Measurements from ENCODE around the gene ZCCHC24. TPM values are rescaled to one million over a fixed set of nuclear protein-coding genes. Genes with fewer than 3 reads are reported as not detected.

The ZCCHC24 gene
- total RNA-seq, 2 experiments from 2014 or later: 0.98 to 2.2 TPM

DNA sequence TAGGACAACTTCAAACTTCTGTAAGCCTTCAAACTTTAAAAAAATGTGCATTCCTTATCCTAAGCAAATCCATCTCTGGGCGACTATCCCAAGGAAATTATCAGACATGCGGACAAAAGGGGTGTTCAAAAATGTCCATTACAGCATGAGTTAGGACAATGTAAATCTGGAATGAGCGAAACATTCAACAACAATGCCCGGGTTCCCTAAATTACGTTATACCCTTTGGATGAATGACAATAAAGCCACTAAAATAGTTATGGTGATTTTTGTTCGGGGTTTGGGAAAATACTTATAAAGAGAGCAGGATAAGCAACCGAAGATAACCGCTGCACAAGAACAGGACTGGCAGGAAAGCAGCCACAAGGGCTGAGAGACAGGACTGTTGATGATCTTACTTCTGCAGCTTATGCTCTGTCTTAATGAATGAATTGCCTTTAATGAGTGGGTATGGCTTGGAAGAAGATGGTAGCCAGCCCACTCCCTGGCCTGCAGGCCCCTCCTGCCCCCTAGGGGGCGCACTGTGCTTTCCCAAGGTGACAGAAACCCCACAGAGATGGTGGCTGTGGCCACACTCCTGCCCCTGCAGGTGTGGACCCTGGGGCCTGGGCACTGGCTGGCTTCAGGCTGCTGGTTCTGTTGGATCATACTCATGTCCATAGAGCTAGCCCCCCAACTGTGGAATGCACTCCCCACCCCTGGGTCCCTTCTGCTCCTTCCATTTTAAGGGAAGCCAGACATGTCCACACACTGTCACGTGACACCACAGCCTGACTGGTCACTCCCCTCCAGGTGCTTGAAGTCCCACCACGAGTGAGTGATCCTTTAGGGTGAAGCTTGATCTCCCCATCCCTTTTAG, 45.0 kb downstream of the ZCCHC24 start:
- no peaks in the 10 kb centered on the region for H3K9me3 ChIP-seq (ENCODE audit: low read length)
- H3K4me2 ChIP-seq (ENCODE audit: low read length): no peak overlapping the region
- no peaks in the 10 kb centered on the region for H3K4me1 ChIP-seq (ENCODE audit: insufficient read depth, low read length, poor library complexity, severe bottlenecking)
- no peaks in the 10 kb centered on the region for H3K79me2 ChIP-seq (ENCODE audit: insufficient read depth, low read depth, low read length)
- H4K20me1 ChIP-seq (ENCODE audit: insufficient read depth, low read length): no peaks in the 10 kb centered on the region
- intact Hi-C loops (cut with micrococcal nuclease; ENCODE audit: unreplicated experiment): loop anchor here (2.0 kb wide), 1 partner anchor 66 kb away; no protein-coding TSS in a partner anchor
- ChIA-PET CTCF (ENCODE audit: unreplicated experiment) (interaction anchor here (0.6 kb wide), 1 partner anchor 91 kb away, joined by 3 read pairs; no protein-coding TSS in a partner anchor), POLR2A (no interaction called here)
- H3K36me3 ChIP-seq (ENCODE audit: insufficient read depth, low read length): no peaks in the 10 kb centered on the region
- no peaks in the 10 kb centered on the region for H3K9me2 ChIP-seq (ENCODE audit: insufficient read depth, low read length)
- no peak overlapping the region for H3K27ac ChIP-seq (ENCODE audit: low read depth, low read length, poor library complexity, severe bottlenecking)
- H3K4me3 ChIP-seq (ENCODE audit: low read depth, low read length, poor library complexity, severe bottlenecking): no peak overlapping the region
- DNase-seq (ENCODE audit: low spot score): peak; percentile 51
- TF ChIP-seq, protein P1, sequence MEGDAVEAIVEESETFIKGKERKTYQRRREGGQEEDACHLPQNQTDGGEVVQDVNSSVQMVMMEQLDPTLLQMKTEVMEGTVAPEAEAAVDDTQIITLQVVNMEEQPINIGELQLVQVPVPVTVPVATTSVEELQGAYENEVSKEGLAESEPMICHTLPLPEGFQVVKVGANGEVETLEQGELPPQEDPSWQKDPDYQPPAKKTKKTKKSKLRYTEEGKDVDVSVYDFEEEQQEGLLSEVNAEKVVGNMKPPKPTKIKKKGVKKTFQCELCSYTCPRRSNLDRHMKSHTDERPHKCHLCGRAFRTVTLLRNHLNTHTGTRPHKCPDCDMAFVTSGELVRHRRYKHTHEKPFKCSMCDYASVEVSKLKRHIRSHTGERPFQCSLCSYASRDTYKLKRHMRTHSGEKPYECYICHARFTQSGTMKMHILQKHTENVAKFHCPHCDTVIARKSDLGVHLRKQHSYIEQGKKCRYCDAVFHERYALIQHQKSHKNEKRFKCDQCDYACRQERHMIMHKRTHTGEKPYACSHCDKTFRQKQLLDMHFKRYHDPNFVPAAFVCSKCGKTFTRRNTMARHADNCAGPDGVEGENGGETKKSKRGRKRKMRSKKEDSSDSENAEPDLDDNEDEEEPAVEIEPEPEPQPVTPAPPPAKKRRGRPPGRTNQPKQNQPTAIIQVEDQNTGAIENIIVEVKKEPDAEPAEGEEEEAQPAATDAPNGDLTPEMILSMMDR (conservative IDR thresholded peaks at IDR 0.05; ENCODE audit: low read length): peak; percentile 89
- no peak for TF ChIP-seq EZH2phosphoT487 (IDR thresholded peaks at IDR 0.05; ENCODE audit: borderline replicate concordance, low read depth, low read length)
- BruUV-seq (replicated peaks): no TSS peak
- no peak overlapping the region for H2AFZ ChIP-seq (ENCODE audit: low read length)

DNA sequence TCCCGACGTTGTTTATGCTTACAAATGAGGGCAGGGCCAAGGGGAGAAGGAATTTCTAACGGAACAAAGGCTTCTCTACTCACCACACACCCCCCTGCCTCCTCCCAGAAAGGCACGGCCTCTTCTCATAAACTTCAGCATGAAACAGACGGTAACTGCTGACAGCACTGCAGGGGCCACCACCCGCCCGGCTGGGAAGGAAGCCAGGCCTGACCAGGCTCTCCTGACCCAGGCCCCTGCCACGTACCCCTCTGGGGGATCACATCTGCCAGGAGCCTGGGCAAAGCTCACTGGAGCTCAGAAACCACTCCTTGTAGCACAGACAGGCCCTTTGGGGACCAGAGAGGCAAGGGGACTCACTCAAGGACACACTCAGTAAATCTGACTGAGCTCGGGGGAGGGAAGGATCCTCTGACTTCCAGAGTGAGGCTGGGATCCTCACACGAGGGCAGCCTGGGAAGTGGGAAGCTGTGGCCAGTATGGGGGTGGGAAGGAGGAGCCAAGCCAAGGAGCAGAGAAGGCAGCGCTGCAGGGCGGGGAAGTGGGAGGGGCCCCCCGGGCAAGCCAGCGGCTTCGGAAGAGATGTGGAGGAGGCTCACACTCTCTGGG, 46.1 kb downstream of the ZCCHC24 start:
- H3K4me1 ChIP-seq (ENCODE audit: insufficient read depth, low read length, poor library complexity, severe bottlenecking): no peaks in the 10 kb centered on the region
- no peaks in the 10 kb centered on the region for H3K9me2 ChIP-seq (ENCODE audit: insufficient read depth, low read length)
- ChIA-PET POLR2A (no interaction called here), CTCF (ENCODE audit: unreplicated experiment) (no interaction called here)
- no peak overlapping the region for H3K27ac ChIP-seq (ENCODE audit: low read depth, low read length, poor library complexity, severe bottlenecking)
- H3K4me3 ChIP-seq (ENCODE audit: low read depth, low read length, poor library complexity, severe bottlenecking): no peak overlapping the region
- no peaks in the 10 kb centered on the region for H3K9me3 ChIP-seq (ENCODE audit: low read length)
- BruUV-seq (replicated peaks): no TSS peak
- H3K36me3 ChIP-seq (ENCODE audit: insufficient read depth, low read length): no peaks in the 10 kb centered on the region
- H2AFZ ChIP-seq (ENCODE audit: low read length): no peak overlapping the region
- H3K79me2 ChIP-seq (ENCODE audit: insufficient read depth, low read depth, low read length): no peaks in the 10 kb centered on the region
- no peaks in the 10 kb centered on the region for H4K20me1 ChIP-seq (ENCODE audit: insufficient read depth, low read length)
- no peak for DNase-seq (ENCODE audit: low spot score)
- intact Hi-C loops (cut with micrococcal nuclease; ENCODE audit: unreplicated experiment): no loop called here
- H3K4me2 ChIP-seq (ENCODE audit: low read length): no peak overlapping the region
- TF ChIP-seq EZH2phosphoT487 (IDR thresholded peaks at IDR 0.05; ENCODE audit: borderline replicate concordance, low read depth, low read length): no peak
- TF ChIP-seq, protein P1 (conservative IDR thresholded peaks at IDR 0.05; ENCODE audit: low read length): no peak

DNA sequence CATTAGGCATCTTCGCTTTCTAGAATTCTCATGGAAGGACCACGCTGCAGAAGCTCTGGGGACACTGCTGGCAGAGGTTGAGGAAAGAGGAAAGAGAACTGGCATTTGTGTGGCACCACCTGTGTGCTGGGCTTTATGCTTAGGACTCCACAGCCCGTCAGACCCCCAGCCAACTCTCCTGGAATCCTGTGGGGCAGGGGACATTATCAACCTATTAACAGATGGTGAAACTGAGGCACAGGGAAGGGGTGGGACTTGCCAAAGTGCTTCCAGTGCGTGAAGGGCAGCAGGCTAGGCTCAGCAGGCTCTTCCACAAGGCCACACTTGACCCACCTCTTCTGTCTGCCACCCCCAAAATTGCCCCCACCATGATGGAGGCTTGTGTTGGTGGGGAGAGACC, 46.8 kb downstream of the ZCCHC24 start:
- BruUV-seq (replicated peaks): no TSS peak
- Histone ChIP-seq H3K4me2 (ENCODE audit: low read length) (no peak overlapping the region), H3K9me3 (ENCODE audit: low read length) (no peaks in the 10 kb centered on the region), H3K36me3 (ENCODE audit: insufficient read depth, low read length) (no peaks in the 10 kb centered on the region), H3K4me1 (ENCODE audit: insufficient read depth, low read length, poor library complexity, severe bottlenecking) (no peaks in the 10 kb centered on the region), H4K20me1 (ENCODE audit: insufficient read depth, low read length) (no peaks in the 10 kb centered on the region), H3K27ac (ENCODE audit: low read depth, low read length, poor library complexity, severe bottlenecking) (no peak overlapping the region), H3K79me2 (ENCODE audit: insufficient read depth, low read depth, low read length) (no peaks in the 10 kb centered on the region), H3K4me3 (ENCODE audit: low read depth, low read length, poor library complexity, severe bottlenecking) (no peak overlapping the region), H2AFZ (ENCODE audit: low read length) (no peak overlapping the region), H3K9me2 (ENCODE audit: insufficient read depth, low read length) (no peaks in the 10 kb centered on the region)
- DNase-seq (ENCODE audit: low spot score): no peak
- ChIA-PET POLR2A (no interaction called here), CTCF (ENCODE audit: unreplicated experiment) (no interaction called here)
- intact Hi-C loops (cut with micrococcal nuclease; ENCODE audit: unreplicated experiment): no loop called here
- TF ChIP-seq, protein P1 (conservative IDR thresholded peaks at IDR 0.05; ENCODE audit: low read length): no peak
- TF ChIP-seq EZH2phosphoT487 (IDR thresholded peaks at IDR 0.05; ENCODE audit: borderline replicate concordance, low read depth, low read length): no peak

All from OCI-LY7 (cell line).